HG02610 (cell line): ENCODE results near the gene STIMATE.
A peak's percentile ranks its signal among the peaks of the same experiment; 100 is the strongest.

Source experiments
- ATAC-seq: cut with Tn5 transposase; IDR thresholded peaks from one replicate; pipeline ENCODE4 v1.9.1; 2021; ENCODE audit warnings: mild to moderate bottlenecking, moderate library complexity; ENCODE audit not compliant: unreplicated experiment

STIMATE gene

GRCh38 chr3:52871761-52872160 is 25.6 kb downstream of the STIMATE start:
- ATAC-seq = no peak

GRCh38 chr3:52870471-52870870 is 26.9 kb downstream of the STIMATE start:
- ATAC-seq = no peak

- ATAC-seq = no peak
Measured at GRCh38 chr3:52866427-52866826, 30.9 kb downstream of the STIMATE start.

GRCh38 chr3:52865994-52866393 is 31.4 kb downstream of the STIMATE start:
- no peak for ATAC-seq

GRCh38 chr3:52860424-52860768 is 37.0 kb downstream of the STIMATE start:
- no peak for ATAC-seq

- ATAC-seq = no peak
Measured at GRCh38 chr3:52859686-52860423, 37.5 kb downstream of the STIMATE start.

- no peak for ATAC-seq
Measured at GRCh38 chr3:52857864-52858263, 39.5 kb downstream of the STIMATE start.

GRCh38 chr3:52857133-52857532 is 40.2 kb downstream of the STIMATE start:
- ATAC-seq = no peak

- ATAC-seq = peak; percentile 80
Measured at GRCh38 chr3:52856666-52857065, 40.7 kb downstream of the STIMATE start.

- ATAC-seq = no peak
Measured at GRCh38 chr3:52854013-52854412, 43.3 kb downstream of the STIMATE start.

GRCh38 chr3:52852419-52852818 is 44.9 kb downstream of the STIMATE start:
- no peak for ATAC-seq

GRCh38 chr3:52851348-52851747 is 46.0 kb downstream of the STIMATE start:
- no peak for ATAC-seq

- no peak for ATAC-seq
Measured at GRCh38 chr3:52849656-52850055, 47.7 kb downstream of the STIMATE start.

- ATAC-seq = no peak
Measured at GRCh38 chr3:52848617-52849016, 48.7 kb downstream of the STIMATE start.

GRCh38 chr3:52847726-52848125 is 49.6 kb downstream of the STIMATE start:
- ATAC-seq = no peak

- ATAC-seq = no peak
Measured at GRCh38 chr3:52847241-52847640, 50.1 kb downstream of the STIMATE start.

GRCh38 chr3:52846432-52846965 is 50.8 kb downstream of the STIMATE start:
- no peak for ATAC-seq

GRCh38 chr3:52845691-52846431 is 51.5 kb downstream of the STIMATE start:
- no peak for ATAC-seq

GRCh38 chr3:52845157-52845556 is 52.2 kb downstream of the STIMATE start:
- no peak for ATAC-seq

- no peak for ATAC-seq
Measured at GRCh38 chr3:52844290-52844975, 52.9 kb downstream of the STIMATE start.

- ATAC-seq = no peak
Measured at GRCh38 chr3:52843881-52844280, 53.5 kb downstream of the STIMATE start.
